ENCODE results near the gene DMBT1. TPM values are rescaled to one million over a fixed set of nuclear protein-coding genes. Genes with fewer than 3 reads are reported as not detected.

The DMBT1 gene
- total RNA-seq, 1 donor from 2014 or later = not detected

- H3K27ac ChIP-seq (ENCODE audit: low read depth, low read length) = no peak overlapping the region
- Mint-ChIP-seq H3K36me3 (ENCODE audit: low read depth, unreplicated experiment) (no peaks in the 10 kb centered on the region), H3K27ac (ENCODE audit: unreplicated experiment) (no peak overlapping the region), H3K9me3 (ENCODE audit: unreplicated experiment) (no peaks in the 10 kb centered on the region), H3K27me3 (ENCODE audit: low read depth, unreplicated experiment) (peaks cover 35% of the 10 kb centered on the region), H3K4me1 (ENCODE audit: low read depth, unreplicated experiment) (peaks cover 5% of the 10 kb centered on the region), H3K4me3 (ENCODE audit: unreplicated experiment) (no peak overlapping the region)
- no peak for DNase-seq (ENCODE audit: low read depth)
- no peaks in the 10 kb centered on the region for H4K20me1 ChIP-seq (ENCODE audit: insufficient read depth, low read length)
- no peaks in the 10 kb centered on the region for H3K79me2 ChIP-seq (ENCODE audit: insufficient read depth, low read length)
- no peaks in the 10 kb centered on the region for H3K27me3 ChIP-seq (ENCODE audit: insufficient read depth, low read length)
- no peak overlapping the region for H3K9ac ChIP-seq (ENCODE audit: low read length)
- no peaks in the 10 kb centered on the region for H3K4me1 ChIP-seq (ENCODE audit: insufficient read depth, low read length)
- no peak for FAIRE-seq
- H3K9me3 ChIP-seq (ENCODE audit: insufficient read depth, low read depth, low read length) = no peaks in the 10 kb centered on the region
- no peak overlapping the region for H2AFZ ChIP-seq (ENCODE audit: low read depth, low read length)
- no peak overlapping the region for H3K4me3 ChIP-seq (ENCODE audit: insufficient read depth, low read depth, low read length)
- H3K36me3 ChIP-seq (ENCODE audit: insufficient read depth, low read length) = no peaks in the 10 kb centered on the region
- H3K4me2 ChIP-seq (ENCODE audit: low read length) = no peak overlapping the region
- TF ChIP-seq CTCF (IDR thresholded peaks at IDR 0.05; ENCODE audit: insufficient read depth, low read depth, low read length) (no peak), EZH2 (IDR thresholded peaks at IDR 0.05; ENCODE audit: insufficient read depth, low read length) (no peak)
Observed at GRCh38 chr10:122665946-122666345, 105.4 kb downstream of the DMBT1 start.

- FAIRE-seq (no peak), DNase-seq (ENCODE audit: low read depth) (no peak)
- Histone ChIP-seq H3K4me1 (ENCODE audit: insufficient read depth, low read length) (no peaks in the 10 kb centered on the region), H3K4me3 (ENCODE audit: insufficient read depth, low read depth, low read length) (no peak overlapping the region), H3K79me2 (ENCODE audit: insufficient read depth, low read length) (no peaks in the 10 kb centered on the region), H3K36me3 (ENCODE audit: insufficient read depth, low read length) (no peaks in the 10 kb centered on the region), H3K27ac (ENCODE audit: low read depth, low read length) (no peak overlapping the region), H3K27me3 (ENCODE audit: insufficient read depth, low read length) (no peaks in the 10 kb centered on the region), H4K20me1 (ENCODE audit: insufficient read depth, low read length) (no peaks in the 10 kb centered on the region), H3K4me2 (ENCODE audit: low read length) (no peak overlapping the region), H3K9me3 (ENCODE audit: insufficient read depth, low read depth, low read length) (no peaks in the 10 kb centered on the region), H3K9ac (ENCODE audit: low read length) (no peak overlapping the region), H2AFZ (ENCODE audit: low read depth, low read length) (no peak overlapping the region)
- TF ChIP-seq EZH2 (IDR thresholded peaks at IDR 0.05; ENCODE audit: insufficient read depth, low read length) (no peak), CTCF (IDR thresholded peaks at IDR 0.05; ENCODE audit: insufficient read depth, low read depth, low read length) (no peak)
- Mint-ChIP-seq H3K4me1 (ENCODE audit: low read depth, unreplicated experiment) (peaks cover 1% of the 10 kb centered on the region), H3K27me3 (ENCODE audit: low read depth, unreplicated experiment) (peaks cover 42% of the 10 kb centered on the region), H3K4me3 (ENCODE audit: unreplicated experiment) (no peak overlapping the region), H3K36me3 (ENCODE audit: low read depth, unreplicated experiment) (no peaks in the 10 kb centered on the region), H3K9me3 (ENCODE audit: unreplicated experiment) (no peaks in the 10 kb centered on the region), H3K27ac (ENCODE audit: unreplicated experiment) (no peak overlapping the region)
Observed at GRCh38 chr10:122669045-122669444, 108.5 kb downstream of the DMBT1 start.

GRCh38 chr10:122669842-122670241, 109.3 kb downstream of the DMBT1 start:
- Mint-ChIP-seq H3K4me3 (ENCODE audit: unreplicated experiment) (no peak overlapping the region), H3K9me3 (ENCODE audit: unreplicated experiment) (no peaks in the 10 kb centered on the region), H3K27me3 (ENCODE audit: low read depth, unreplicated experiment) (peaks cover 42% of the 10 kb centered on the region), H3K4me1 (ENCODE audit: low read depth, unreplicated experiment) (no peaks in the 10 kb centered on the region), H3K36me3 (ENCODE audit: low read depth, unreplicated experiment) (no peaks in the 10 kb centered on the region), H3K27ac (ENCODE audit: unreplicated experiment) (no peak overlapping the region)
- Histone ChIP-seq H3K79me2 (ENCODE audit: insufficient read depth, low read length) (no peaks in the 10 kb centered on the region), H4K20me1 (ENCODE audit: insufficient read depth, low read length) (no peaks in the 10 kb centered on the region), H3K9ac (ENCODE audit: low read length) (no peak overlapping the region), H3K4me1 (ENCODE audit: insufficient read depth, low read length) (no peaks in the 10 kb centered on the region), H2AFZ (ENCODE audit: low read depth, low read length) (no peak overlapping the region), H3K27ac (ENCODE audit: low read depth, low read length) (no peak overlapping the region), H3K36me3 (ENCODE audit: insufficient read depth, low read length) (no peaks in the 10 kb centered on the region), H3K4me2 (ENCODE audit: low read length) (no peak overlapping the region), H3K27me3 (ENCODE audit: insufficient read depth, low read length) (no peaks in the 10 kb centered on the region), H3K9me3 (ENCODE audit: insufficient read depth, low read depth, low read length) (no peaks in the 10 kb centered on the region), H3K4me3 (ENCODE audit: insufficient read depth, low read depth, low read length) (no peak overlapping the region)
- FAIRE-seq (no peak), DNase-seq (ENCODE audit: low read depth) (no peak)
- TF ChIP-seq EZH2 (IDR thresholded peaks at IDR 0.05; ENCODE audit: insufficient read depth, low read length) (no peak), CTCF (IDR thresholded peaks at IDR 0.05; ENCODE audit: insufficient read depth, low read depth, low read length) (no peak)
